Activated CD4-positive, alpha-beta T cell treated with anti-CD3 and anti-CD28 coated beads, Interleukin-2, amount 10 ng/mL, durations not matched to agents 24 days and 14 days (primary cell): Measurements from ENCODE around the gene OR5H15. TPM values are rescaled to one million over a fixed set of nuclear protein-coding genes. Genes with fewer than 3 reads are reported as not detected.
A peak's percentile ranks its signal among the peaks of the same experiment; 100 is the strongest.
"Not testable (repeated sequence)": the region's sequence is repeated elsewhere in the genome, so short reads cannot be mapped to it uniquely, and the experiment has no call there.

ENCODE experiments used
- DNase-seq: peaks from one replicate; pipeline ENCODE4 v3.0.0; 2022
- H3K27ac Mint-ChIP-seq: one replicate; pipeline ENCODE4 v1.8.0; 2022; ENCODE audit warnings: mild to moderate bottlenecking, mixed read lengths
- H3K27me3 Mint-ChIP-seq: one replicate; pipeline ENCODE4 v1.8.0; 2022; ENCODE audit warnings: mixed read lengths
- H3K36me3 Mint-ChIP-seq: one replicate; pipeline ENCODE4 v1.8.0; 2022; ENCODE audit warnings: low read depth, mild to moderate bottlenecking, mixed read lengths
- H3K4me1 Mint-ChIP-seq: one replicate; pipeline ENCODE4 v1.8.0; 2021; ENCODE audit warnings: mixed read lengths
- H3K4me3 Mint-ChIP-seq: one replicate; pipeline ENCODE4 v1.8.0; 2022; ENCODE audit warnings: mild to moderate bottlenecking, moderate library complexity, mixed read lengths
- H3K9me3 Mint-ChIP-seq: one replicate; pipeline ENCODE4 v1.8.0; 2021; ENCODE audit warnings: mixed read lengths
- intact Hi-C: fragments of 100-400 bp; cut with micrococcal nuclease; formaldehyde crosslinking; loops from one replicate; pipeline ENCODE4 v1.15.1; 2023
- total RNA-seq: library from RNA; stranded (reverse); gene quantifications from 2 replicates; pipeline ENCODE4 v1.2.3, GENCODE V29; 2022

The OR5H15 gene
- total RNA-seq, 1 donor from 2014 or later: not detected

- intact Hi-C loops: loop anchor here (5.0 kb wide), 2 partner anchors 139 to 151 kb away; partner anchors contain the start of gene GABRR3
- Mint-ChIP-seq H3K4me3 (no peak overlapping the region), H3K4me1 (peaks cover 3% of the 10 kb centered on the region), H3K9me3 (no peaks in the 10 kb centered on the region), H3K36me3 (no peaks in the 10 kb centered on the region), H3K27ac (no peak overlapping the region), H3K27me3 (peaks cover 17% of the 10 kb centered on the region)
- DNase-seq: peak; percentile 64
Measured at GRCh38 chr3:98188545-98188944, 22.0 kb downstream of the OR5H15 start.

GRCh38 chr3:98190911-98191310 is 24.4 kb downstream of the OR5H15 start:
- DNase-seq, H3K27ac Mint-ChIP-seq, intact Hi-C loops, H3K4me1 Mint-ChIP-seq, H3K9me3 Mint-ChIP-seq, H3K36me3 Mint-ChIP-seq, H3K4me3 Mint-ChIP-seq: not testable (repeated sequence)
- peaks cover 17% of the 10 kb centered on the region for H3K27me3 Mint-ChIP-seq

GRCh38 chr3:98196293-98196692 is 29.8 kb downstream of the OR5H15 start:
- H3K27ac Mint-ChIP-seq, DNase-seq, H3K4me1 Mint-ChIP-seq, intact Hi-C loops, H3K4me3 Mint-ChIP-seq, H3K9me3 Mint-ChIP-seq, H3K36me3 Mint-ChIP-seq: not testable (repeated sequence)
- peaks cover 12% of the 10 kb centered on the region for H3K27me3 Mint-ChIP-seq

GRCh38 chr3:98199020-98199419 is 32.5 kb downstream of the OR5H15 start:
- Mint-ChIP-seq H3K4me1 (no peaks in the 10 kb centered on the region), H3K9me3 (no peaks in the 10 kb centered on the region), H3K36me3 (no peaks in the 10 kb centered on the region), H3K4me3 (no peak overlapping the region), H3K27me3 (peaks cover 2% of the 10 kb centered on the region), H3K27ac (no peak overlapping the region)
- intact Hi-C loops: no loop called here
- no peak for DNase-seq

- Mint-ChIP-seq H3K4me3 (no peak overlapping the region), H3K9me3 (no peaks in the 10 kb centered on the region), H3K27me3 (peaks cover 3% of the 10 kb centered on the region), H3K4me1 (no peaks in the 10 kb centered on the region), H3K27ac (no peak overlapping the region), H3K36me3 (no peaks in the 10 kb centered on the region)
- no peak for DNase-seq
- intact Hi-C loops: no loop called here
Measured at GRCh38 chr3:98209244-98209643, 42.7 kb downstream of the OR5H15 start.

GRCh38 chr3:98213276-98213675 is 46.8 kb downstream of the OR5H15 start:
- DNase-seq: no peak
- no peak overlapping the region for H3K27ac Mint-ChIP-seq

GRCh38 chr3:98215051-98215450 is 48.6 kb downstream of the OR5H15 start:
- intact Hi-C loops: no loop called here
- Mint-ChIP-seq H3K27me3 (peaks cover 3% of the 10 kb centered on the region), H3K27ac (no peak overlapping the region), H3K4me3 (no peak overlapping the region), H3K4me1 (peaks cover 3% of the 10 kb centered on the region), H3K36me3 (no peaks in the 10 kb centered on the region), H3K9me3 (no peaks in the 10 kb centered on the region)
- DNase-seq: no peak

More at GRCh38 chr3:98213276-98213675, 46.8 kb downstream of the OR5H15 start:
- Mint-ChIP-seq H3K36me3 (no peaks in the 10 kb centered on the region), H3K27me3 (peaks cover 3% of the 10 kb centered on the region), H3K4me3 (no peak overlapping the region), H3K9me3 (no peaks in the 10 kb centered on the region), H3K4me1 (peaks cover 3% of the 10 kb centered on the region)
- intact Hi-C loops: no loop called here

Other genes with a start within 250 kb of the OR5H15 start
- gene RIOX2, start 194.3 kb upstream of the OR5H15 start, total RNA-seq: 84.1 and 87.7 TPM in 2 replicates
- 0.05 and 0.12 TPM in 2 replicates for gene GABRR3, start 131.4 kb upstream of the OR5H15 start, total RNA-seq
- not detected in 2 replicates for gene OR5AC2, start 79.5 kb upstream of the OR5H15 start, total RNA-seq
- not detected in 2 replicates for gene OR5H1, start 36.0 kb upstream of the OR5H15 start, total RNA-seq
- not detected in 2 replicates for gene OR5H14, start 19.2 kb upstream of the OR5H15 start, total RNA-seq
- not detected in 2 replicates for gene OR5H6, start 97.5 kb downstream of the OR5H15 start, total RNA-seq
- not detected in 2 replicates for gene OR5H2, start 115.8 kb downstream of the OR5H15 start, total RNA-seq
- not detected in 2 replicates for gene OR5K4, start 187.2 kb downstream of the OR5H15 start, total RNA-seq
- not detected in 2 replicates for gene OR5K3, start 224.0 kb downstream of the OR5H15 start, total RNA-seq